ENCODE data around the gene ZAP70. TPM values are rescaled to one million over a fixed set of nuclear protein-coding genes. Genes with fewer than 3 reads are reported as not detected.

The ZAP70 gene
- total and polyA plus RNA-seq, 2 donors (not counting 1 experiment from before 2014, with no cell fraction given), result 3.4 to 20.5 TPM

- H3K9me3 Mint-ChIP-seq (ENCODE audit: insufficient read depth), result no peaks in the 10 kb centered on the region
- WGBS (ENCODE audit: insufficient coverage), result 100% methylated on average over 2 of the region's 5 CpGs
- ATAC-seq (ENCODE audit: low read depth), result no peak
- no peaks in the 10 kb centered on the region for H3K36me3 ChIP-seq (replicated peaks in 1 of 2; ENCODE audit: control extremely low read depth in 1 of 2, control insufficient read depth in 1 of 2, extremely low read depth in 1 of 2, insufficient read depth in 2 of 2, low read length in 1 of 2)
- H3K27me3 Mint-ChIP-seq, result peaks cover 8% of the 10 kb centered on the region
- peaks cover 0 to 6% (median 0%) of the 10 kb centered on the region in 4 experiments for H3K27me3 ChIP-seq (replicated peaks in 1 of 4; ENCODE audit: control extremely low read depth in 1 of 4, control insufficient read depth in 3 of 4, insufficient read depth in 4 of 4, low read length in 3 of 4)
- H3K9me3 ChIP-seq (ENCODE audit: control extremely low read depth in 1 of 3, control insufficient read depth in 2 of 3, insufficient read depth in 1 of 3, low read length in 2 of 3), result no peaks in the 10 kb centered on the region
- H3K4me1 ChIP-seq (ENCODE audit: control insufficient read depth in 2 of 2, insufficient read depth in 2 of 2, low read length in 2 of 2), result peaks cover 0 to 3% of the 10 kb centered on the region in 2 donors
- peaks cover 1% of the 10 kb centered on the region for H3K4me1 Mint-ChIP-seq
- no peak overlapping the region for H3K4me3 Mint-ChIP-seq
- POLR2A ChIA-PET, result no interaction called here
- no peak overlapping the region for H2AFZ ChIP-seq (ENCODE audit: insufficient read depth, low read depth, low read length, poor library complexity, severe bottlenecking)
- H3K4me2 ChIP-seq (replicated peaks; ENCODE audit: low read depth, low read length, poor library complexity, severe bottlenecking), result no peak overlapping the region
- H3K27ac Mint-ChIP-seq, result no peak overlapping the region
- DNase-seq, result no peak
- H3K9ac ChIP-seq (ENCODE audit: low read length), result no peak overlapping the region
- intact Hi-C loops (cut with micrococcal nuclease), result loop anchor here (5.0 kb wide), 1 partner anchor 482 kb away; no protein-coding TSS in a partner anchor
- H3K79me2 ChIP-seq (ENCODE audit: control insufficient read depth, insufficient read depth, low read length), result no peaks in the 10 kb centered on the region
- no peak for TF ChIP-seq EZH2 (IDR thresholded peaks at IDR 0.05; ENCODE audit: borderline replicate concordance, insufficient read depth, low read depth, low read length, poor library complexity, severe bottlenecking)
- TF ChIP-seq, protein P1, sequence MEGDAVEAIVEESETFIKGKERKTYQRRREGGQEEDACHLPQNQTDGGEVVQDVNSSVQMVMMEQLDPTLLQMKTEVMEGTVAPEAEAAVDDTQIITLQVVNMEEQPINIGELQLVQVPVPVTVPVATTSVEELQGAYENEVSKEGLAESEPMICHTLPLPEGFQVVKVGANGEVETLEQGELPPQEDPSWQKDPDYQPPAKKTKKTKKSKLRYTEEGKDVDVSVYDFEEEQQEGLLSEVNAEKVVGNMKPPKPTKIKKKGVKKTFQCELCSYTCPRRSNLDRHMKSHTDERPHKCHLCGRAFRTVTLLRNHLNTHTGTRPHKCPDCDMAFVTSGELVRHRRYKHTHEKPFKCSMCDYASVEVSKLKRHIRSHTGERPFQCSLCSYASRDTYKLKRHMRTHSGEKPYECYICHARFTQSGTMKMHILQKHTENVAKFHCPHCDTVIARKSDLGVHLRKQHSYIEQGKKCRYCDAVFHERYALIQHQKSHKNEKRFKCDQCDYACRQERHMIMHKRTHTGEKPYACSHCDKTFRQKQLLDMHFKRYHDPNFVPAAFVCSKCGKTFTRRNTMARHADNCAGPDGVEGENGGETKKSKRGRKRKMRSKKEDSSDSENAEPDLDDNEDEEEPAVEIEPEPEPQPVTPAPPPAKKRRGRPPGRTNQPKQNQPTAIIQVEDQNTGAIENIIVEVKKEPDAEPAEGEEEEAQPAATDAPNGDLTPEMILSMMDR (IDR thresholded peaks at IDR 0.05), result no peak
- no peak overlapping the region for H3K4me3 ChIP-seq (ENCODE audit: control extremely low read depth in 1 of 5, extremely low read depth in 1 of 5, insufficient read depth in 1 of 5, low read depth in 2 of 5, low read length in 4 of 5)
- H4K20me1 ChIP-seq (ENCODE audit: control insufficient read depth, insufficient read depth, low read length, poor library complexity, severe bottlenecking), result no peaks in the 10 kb centered on the region
- H3K27ac ChIP-seq (ENCODE audit: low read length in 2 of 2), result no peak overlapping the region
- CTCF ChIA-PET, result interaction anchor here (2.4 kb wide), 1 partner anchor 44 kb away, joined by 7 read pairs; no protein-coding TSS in a partner anchor
Measured at GRCh38 chr2:97704989-97705388, 8.4 kb upstream of the ZAP70 start.

DNA sequence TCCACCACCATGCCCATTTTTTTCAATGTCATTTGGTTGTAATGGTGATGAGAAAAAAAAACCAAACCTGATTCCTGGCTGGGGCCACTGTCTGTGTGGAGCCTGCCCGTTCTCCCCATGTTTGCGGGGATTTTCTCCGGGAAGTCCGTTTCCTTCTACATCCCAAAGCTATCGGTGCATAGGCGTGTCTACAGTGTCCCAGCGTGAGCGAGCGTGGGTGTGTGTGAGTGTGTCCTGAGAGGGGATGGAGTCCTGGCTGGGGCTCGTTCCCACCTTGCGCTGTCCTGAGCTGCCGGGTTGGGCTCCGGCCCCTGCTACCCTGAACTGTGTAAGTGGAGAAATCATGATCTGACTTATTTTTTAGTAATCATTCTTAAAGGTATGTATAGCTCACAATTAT lies 7.3 kb upstream of the ZAP70 start:
- DNase-seq (no peak), ATAC-seq (ENCODE audit: low read depth) (no peak)
- Histone ChIP-seq H3K9me3 (ENCODE audit: control extremely low read depth in 1 of 3, control insufficient read depth in 2 of 3, insufficient read depth in 1 of 3, low read length in 2 of 3) (no peaks in the 10 kb centered on the region), H3K36me3 (replicated peaks in 1 of 2; ENCODE audit: control extremely low read depth in 1 of 2, control insufficient read depth in 1 of 2, extremely low read depth in 1 of 2, insufficient read depth in 2 of 2, low read length in 1 of 2) (no peaks in the 10 kb centered on the region), H3K4me2 (replicated peaks; ENCODE audit: low read depth, low read length, poor library complexity, severe bottlenecking) (no peak overlapping the region), H3K9ac (ENCODE audit: low read length) (no peak overlapping the region), H3K27ac (ENCODE audit: low read length in 2 of 2) (no peak overlapping the region), H4K20me1 (ENCODE audit: control insufficient read depth, insufficient read depth, low read length, poor library complexity, severe bottlenecking) (no peaks in the 10 kb centered on the region), H3K4me3 (ENCODE audit: control extremely low read depth in 1 of 5, extremely low read depth in 1 of 5, insufficient read depth in 1 of 5, low read depth in 2 of 5, low read length in 4 of 5) (no peak overlapping the region), H3K27me3 (replicated peaks in 1 of 4; ENCODE audit: control extremely low read depth in 1 of 4, control insufficient read depth in 3 of 4, insufficient read depth in 4 of 4, low read length in 3 of 4) (peaks cover 0 to 6% (median 0%) of the 10 kb centered on the region in 4 experiments), H2AFZ (ENCODE audit: insufficient read depth, low read depth, low read length, poor library complexity, severe bottlenecking) (no peak overlapping the region), H3K4me1 (ENCODE audit: control insufficient read depth in 2 of 2, insufficient read depth in 2 of 2, low read length in 2 of 2) (peaks cover 0 to 5% of the 10 kb centered on the region in 2 donors), H3K79me2 (ENCODE audit: control insufficient read depth, insufficient read depth, low read length) (no peaks in the 10 kb centered on the region)
- Mint-ChIP-seq H3K27me3 (peaks cover 8% of the 10 kb centered on the region), H3K9me3 (ENCODE audit: insufficient read depth) (no peaks in the 10 kb centered on the region), H3K4me1 (peaks cover 3% of the 10 kb centered on the region), H3K27ac (no peak overlapping the region), H3K4me3 (no peak overlapping the region)
- POLR2A ChIA-PET, result no interaction called here
- WGBS (ENCODE audit: insufficient coverage), result 100% methylated on average over 1 of the region's 13 CpGs
- CTCF ChIA-PET, result interaction anchor here (1.0 to 7.6 kb wide), 3 partner anchors 8 to 42 kb away, joined by 3 to 55 read pairs (median 7); no protein-coding TSS in a partner anchor
- intact Hi-C loops (cut with micrococcal nuclease), result no loop called here
- TF ChIP-seq, protein P1 (IDR thresholded peaks at IDR 0.05), result no peak
- no peak for TF ChIP-seq EZH2 (IDR thresholded peaks at IDR 0.05; ENCODE audit: borderline replicate concordance, insufficient read depth, low read depth, low read length, poor library complexity, severe bottlenecking)
